ENCODE data around the gene KCNMB1. TPM values are rescaled to one million over a fixed set of nuclear protein-coding genes. Genes with fewer than 3 reads are reported as not detected.

Gene KCNMB1
- total RNA-seq, 1 experiment from 2014 or later = not detected

- no peak for DNase-seq (ENCODE audit: low read depth)
Observed at GRCh38 chr5:170416526-170416925, 27.4 kb upstream of the KCNMB1 start.

GRCh38 chr5:170414786-170415185 is 25.6 kb upstream of the KCNMB1 start:
- DNase-seq (ENCODE audit: low read depth) = no peak

- no peak for DNase-seq (ENCODE audit: low read depth)
Observed at GRCh38 chr5:170413897-170414296, 24.7 kb upstream of the KCNMB1 start.

DNA sequence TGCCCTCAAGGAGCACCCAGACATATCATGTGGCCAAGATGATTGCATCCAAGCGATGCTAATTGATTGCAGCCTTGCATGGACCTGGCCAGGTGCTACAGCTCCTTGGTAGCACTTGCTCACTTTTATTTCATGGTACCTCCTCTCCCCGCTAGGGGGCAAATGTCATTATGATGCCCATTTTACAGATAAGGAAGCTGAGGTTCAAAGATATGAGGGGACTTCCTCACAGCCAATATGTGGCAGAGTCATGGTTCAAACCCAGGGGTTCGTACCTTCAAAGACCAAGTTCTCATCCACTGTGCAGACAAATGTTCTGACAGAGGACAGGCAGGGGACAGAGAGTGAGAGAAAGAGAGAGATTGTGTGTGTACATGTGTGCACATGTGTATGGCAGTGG is 21.9 kb upstream of the KCNMB1 start:
- no peak for DNase-seq (ENCODE audit: low read depth)

GRCh38 chr5:170410401-170410800 is 21.2 kb upstream of the KCNMB1 start:
- no peak for DNase-seq (ENCODE audit: low read depth)

DNA sequence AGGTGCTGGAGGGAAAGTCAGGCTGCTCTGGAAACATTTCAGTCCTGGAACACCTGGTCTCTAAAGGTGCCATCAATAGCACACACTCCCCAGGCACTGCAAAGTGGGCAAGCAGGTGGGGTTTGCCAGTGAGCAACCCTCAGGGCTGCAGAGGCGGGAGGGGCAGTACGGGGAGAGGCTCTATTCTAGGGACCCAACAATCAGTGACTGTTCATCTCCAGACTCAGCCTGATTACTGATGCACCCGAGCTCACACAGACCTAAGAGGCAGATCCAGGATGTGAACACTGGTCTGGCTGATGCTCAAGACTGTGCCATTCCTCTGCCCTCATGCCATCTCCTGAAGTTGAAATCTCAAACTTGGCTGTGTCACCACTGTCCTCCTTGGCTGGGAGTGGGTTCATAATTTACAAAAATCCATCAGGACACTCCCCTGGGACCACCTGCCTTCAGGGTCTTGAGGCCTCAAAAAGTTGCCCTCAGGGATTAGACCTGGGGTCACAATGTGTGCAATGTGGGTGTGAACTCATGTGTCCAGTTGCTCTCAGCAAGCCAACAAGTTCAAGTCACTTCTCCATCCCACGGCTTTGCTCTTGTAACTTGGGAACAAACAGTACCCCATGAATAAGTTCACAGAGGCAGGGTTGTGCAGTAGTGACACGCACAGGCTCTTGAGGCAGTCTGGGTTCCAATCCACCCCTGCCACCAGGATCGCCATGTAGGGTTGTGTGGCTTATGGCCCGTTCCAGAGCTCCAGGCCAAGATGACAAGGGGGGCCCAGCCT is 19.9 kb upstream of the KCNMB1 start:
- DNase-seq (ENCODE audit: low read depth) = no peak

DNA sequence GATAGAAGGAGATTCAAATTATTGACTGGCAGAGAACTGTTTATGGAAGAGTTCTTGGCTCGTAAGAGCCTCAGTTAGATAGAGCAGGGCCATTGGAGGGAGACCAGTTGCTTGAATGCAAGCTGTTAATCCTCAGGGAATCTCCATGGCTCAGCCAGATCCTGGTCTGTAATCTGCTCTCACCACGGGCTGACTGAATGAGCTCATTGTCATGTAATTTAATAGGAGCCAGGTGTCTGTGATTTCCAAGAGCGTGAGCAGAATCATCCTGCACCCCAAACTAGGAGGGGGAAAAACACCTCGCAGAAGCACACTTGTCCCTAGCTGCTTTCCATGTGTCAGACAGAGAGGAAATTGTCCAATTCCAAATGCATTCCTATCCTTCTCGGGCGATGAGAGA is 19.1 kb upstream of the KCNMB1 start:
- DNase-seq (ENCODE audit: low read depth) = no peak

DNA sequence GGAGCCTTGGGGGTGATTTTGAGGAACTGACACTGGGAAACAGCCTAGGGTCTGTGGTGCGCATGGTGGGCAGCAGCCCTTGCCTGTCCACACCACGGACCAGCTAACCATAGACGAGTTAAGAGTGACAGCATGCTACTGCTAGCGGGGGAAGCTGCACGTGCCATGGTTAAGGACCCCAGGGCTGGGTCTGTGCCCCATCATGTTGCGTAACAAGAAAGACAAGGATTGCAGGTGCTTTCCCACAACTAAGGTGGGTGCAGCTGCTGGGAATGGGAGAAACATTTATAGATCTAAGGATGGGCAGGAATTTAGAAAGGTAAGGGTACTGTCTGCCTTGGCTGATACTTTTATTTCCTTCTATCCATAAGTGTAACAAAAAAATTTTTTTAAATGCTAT is 17.9 kb upstream of the KCNMB1 start:
- DNase-seq (ENCODE audit: low read depth) = no peak

DNA sequence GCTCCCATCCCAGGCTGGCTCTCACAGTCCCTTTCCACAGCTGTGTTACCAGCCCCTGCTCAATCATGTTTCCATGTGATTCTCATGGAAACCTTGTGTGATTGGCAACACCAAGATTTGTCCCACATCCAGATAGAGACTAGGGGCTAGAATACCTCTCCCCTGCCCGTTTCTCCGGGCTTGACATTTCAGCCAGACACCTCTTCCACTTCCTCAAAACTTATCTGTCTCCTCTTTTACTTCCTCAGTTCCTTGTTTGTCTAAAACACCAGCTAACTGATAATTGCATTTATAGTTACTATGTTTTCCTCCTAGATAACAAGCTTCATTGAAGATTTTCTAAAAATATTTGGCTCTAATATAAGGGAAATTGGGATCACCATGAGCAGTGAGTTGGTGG is 16.6 kb upstream of the KCNMB1 start:
- DNase-seq (ENCODE audit: low read depth) = no peak

GRCh38 chr5:170404398-170404797 is 15.2 kb upstream of the KCNMB1 start:
- no peak for DNase-seq (ENCODE audit: low read depth)

GRCh38 chr5:170403675-170404074 is 14.5 kb upstream of the KCNMB1 start:
- DNase-seq (ENCODE audit: low read depth) = no peak

- no peak for DNase-seq (ENCODE audit: low read depth)
Observed at GRCh38 chr5:170402508-170402907, 13.3 kb upstream of the KCNMB1 start.

DNA sequence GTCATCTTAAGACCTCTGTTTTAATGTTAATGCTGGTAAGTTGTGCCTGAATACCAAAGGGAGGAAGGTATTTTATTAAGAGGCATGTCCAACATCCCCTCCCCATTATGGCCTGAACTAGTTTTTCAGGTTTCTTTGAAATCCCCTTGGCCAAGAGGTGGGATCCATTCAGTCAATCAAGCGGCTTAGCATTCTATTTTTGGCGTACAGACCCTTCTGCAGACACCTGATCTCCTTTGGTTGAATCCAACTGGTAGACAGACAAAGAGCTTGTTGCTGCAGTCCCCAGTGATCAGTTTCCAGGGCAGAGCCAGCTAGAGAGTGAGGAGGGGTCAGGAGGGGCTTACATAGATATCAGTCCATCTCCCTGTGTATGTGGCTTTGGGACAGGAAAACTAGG is 7.9 kb upstream of the KCNMB1 start:
- DNase-seq (ENCODE audit: low read depth) = no peak

DNA sequence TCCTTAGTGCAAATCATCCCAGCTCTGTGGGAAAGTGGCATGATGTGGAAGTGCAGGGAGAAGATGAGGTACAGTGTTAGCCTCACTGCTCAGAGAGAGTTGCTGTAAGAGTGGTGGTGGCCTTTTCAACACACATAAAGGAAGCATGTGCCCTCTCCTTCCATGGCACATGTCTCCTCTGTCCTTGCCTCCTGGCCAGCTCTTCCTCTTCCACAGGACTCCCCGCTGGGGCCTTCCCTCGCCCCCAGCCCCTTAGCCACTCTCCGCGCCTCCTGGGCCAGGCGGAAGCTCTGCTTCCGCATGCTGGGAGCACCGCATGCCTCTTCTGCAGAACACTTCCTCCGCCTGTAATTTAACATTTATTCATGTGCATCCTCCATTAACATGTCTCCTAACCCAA is 4.8 kb upstream of the KCNMB1 start:
- no peak for DNase-seq (ENCODE audit: low read depth)

DNA sequence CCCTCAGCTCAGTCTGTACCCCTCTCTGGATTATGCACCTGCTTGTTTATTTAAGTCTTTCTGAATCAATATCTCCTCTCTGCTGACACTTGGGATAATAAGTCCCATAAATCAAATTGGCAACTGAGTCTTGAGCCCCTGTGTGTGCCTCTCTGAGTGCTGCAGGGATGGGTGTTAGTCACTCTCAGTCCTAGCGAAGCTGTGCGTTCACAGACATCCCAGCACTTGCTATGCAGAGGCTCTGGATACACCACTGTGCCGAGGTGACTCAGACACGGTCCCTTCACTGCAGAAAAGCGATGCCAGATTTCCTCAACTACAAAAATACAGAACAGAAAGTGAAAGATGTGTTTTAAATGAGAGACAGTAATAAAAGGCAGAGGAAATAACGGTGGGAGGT is 4.1 kb upstream of the KCNMB1 start:
- DNase-seq (ENCODE audit: low read depth) = peak; percentile 36

DNA sequence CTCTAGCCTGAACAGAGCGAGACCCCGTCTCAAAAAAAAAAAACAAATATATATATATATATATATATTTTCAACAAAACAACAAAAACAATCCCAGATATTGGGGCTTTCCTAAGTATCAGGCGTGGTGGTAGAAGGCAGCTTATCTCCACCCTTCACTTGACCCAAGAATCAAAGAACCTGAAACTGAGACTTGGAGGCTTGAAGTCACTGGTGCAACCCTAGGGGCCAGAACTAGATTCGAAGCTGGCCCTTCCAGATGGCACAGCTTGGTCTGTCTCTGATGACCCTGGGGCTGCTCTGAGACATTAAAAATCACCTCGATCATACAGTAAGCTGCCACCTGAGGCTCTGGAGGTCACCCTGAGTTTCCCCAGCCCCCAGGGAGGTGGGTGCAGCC is 1.3 kb upstream of the KCNMB1 start:
- DNase-seq (ENCODE audit: low read depth) = no peak

DNA sequence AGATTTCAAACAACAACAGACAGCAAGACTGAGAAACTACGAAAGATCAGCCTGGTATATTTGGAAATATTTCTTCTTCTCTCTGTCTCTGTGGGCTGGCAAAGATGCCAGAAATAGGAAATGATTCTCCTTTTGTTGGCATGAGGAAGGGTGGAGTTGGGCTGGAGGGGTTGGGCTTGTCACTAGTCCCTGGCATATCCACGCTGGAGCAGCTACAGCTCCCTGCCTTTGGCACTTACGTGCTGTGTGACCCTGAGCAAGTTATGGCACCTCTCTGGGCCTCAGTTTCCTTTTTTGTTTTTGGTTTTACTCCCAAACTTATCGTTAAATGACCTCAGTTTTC is 354 bp upstream of the KCNMB1 start:
- no peak for DNase-seq (ENCODE audit: low read depth)

GRCh38 chr5:170387775-170388639 is 1.2 kb downstream of the KCNMB1 start:
- DNase-seq (ENCODE audit: low read depth) = no peak

DNA sequence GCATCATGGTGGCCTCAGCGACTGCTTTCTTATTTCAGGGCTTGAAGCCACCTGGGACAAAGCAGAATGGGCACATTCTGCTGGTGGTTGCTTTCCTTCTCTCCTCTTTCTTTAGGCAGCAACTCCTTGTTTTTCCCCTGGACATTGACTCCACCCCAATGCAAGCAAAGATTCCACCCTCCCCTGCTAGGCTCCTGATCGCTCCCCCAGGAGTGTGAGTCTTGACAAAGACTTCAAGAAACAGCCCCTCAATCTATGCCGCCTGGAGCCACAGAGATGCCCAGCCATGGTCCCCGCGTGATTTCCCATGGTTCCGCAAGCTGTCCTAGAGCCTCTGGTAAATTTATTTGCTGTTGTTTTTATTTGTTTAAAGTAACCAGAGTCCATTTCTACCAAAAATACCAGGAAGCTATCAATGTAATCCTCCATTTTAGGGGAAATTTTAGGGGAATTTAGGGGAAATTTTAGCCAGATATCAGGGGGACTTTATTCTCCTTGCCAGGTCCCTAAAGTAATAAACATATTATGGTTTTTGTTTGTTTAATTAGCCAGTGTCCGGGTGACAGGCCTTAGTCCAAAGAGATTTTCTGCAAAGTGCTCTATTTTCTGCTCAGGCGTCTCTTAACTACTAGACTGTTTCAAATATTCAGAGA is 2.3 kb downstream of the KCNMB1 start:
- no peak for DNase-seq (ENCODE audit: low read depth)

DNA sequence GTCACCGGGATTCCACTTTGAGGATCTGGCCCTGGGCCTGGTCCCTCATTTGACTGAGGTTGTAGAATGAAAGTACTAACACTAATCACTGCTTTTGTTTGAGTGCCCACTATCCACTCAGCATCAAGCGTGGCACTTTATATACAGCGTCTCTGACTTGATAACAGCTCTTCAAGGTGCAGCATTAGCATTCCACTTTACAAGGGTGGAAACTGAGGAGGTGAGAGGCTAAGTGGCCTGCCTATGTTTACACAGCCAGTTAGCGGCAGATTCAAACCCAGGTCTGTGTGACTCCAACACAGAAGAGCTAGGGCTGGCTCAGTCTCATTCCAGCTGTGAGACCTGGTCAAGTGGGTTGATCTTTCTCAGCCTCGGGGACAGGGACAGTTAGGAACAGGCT is 5.9 kb downstream of the KCNMB1 start:
- no peak for DNase-seq (ENCODE audit: low read depth)

DNA sequence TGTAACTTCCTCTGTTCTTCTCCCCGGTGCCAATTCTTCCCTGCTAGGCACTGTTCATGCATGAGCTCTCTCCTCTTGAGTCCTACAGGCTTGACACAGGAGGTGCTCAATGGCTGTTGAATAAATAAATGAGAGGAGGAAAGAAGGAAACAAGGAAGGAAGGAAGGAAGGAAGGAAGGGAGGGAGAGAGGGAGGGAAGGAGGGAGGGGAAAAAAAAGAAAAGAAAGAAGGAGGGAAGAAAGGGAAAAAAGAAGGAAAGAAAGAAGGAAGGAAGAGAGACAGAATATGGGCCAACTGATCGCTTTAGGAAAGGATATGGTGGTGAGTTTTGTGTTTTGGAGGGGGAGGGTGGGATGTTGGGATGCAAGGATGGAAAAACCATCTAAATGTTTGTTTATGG is 6.4 kb downstream of the KCNMB1 start:
- no peak for DNase-seq (ENCODE audit: low read depth)

DNA sequence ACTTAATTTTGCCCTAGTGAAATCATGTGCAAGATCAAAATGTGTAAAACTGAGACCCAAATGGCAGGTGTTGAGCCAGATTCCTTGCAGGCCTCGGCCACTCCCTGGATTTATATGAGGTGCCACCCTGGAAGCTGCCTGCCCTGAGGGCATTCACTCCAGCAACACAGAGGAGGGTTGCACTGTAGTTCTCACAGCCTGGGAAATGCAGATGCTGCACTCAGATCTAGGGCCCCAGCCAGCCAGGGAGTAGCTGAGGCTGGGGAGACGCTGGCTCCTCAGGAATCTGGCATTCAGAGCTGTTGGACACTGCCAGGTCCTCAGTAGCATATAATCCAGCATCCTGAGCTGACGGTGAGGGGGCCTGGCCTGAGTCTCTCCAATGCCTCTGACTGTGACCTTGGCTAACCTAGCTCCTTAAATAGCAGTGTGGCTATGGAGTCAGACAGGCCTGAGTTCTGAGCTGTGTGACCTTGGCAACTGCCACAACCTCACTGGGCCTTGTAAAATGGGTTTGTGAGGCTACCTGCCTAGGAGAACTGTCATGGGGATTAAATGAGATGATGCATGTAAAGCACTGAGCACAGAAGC is 8.7 kb downstream of the KCNMB1 start:
- no peak for DNase-seq (ENCODE audit: low read depth)

All from HT1080 (cell line).